IPS DF 6.9 (cell line): ENCODE measurements around the gene EHD2.

Experiments used
- DNase-seq: peaks from one replicate; pipeline ENCODE4 v3.0.0-alpha.2; 2013; ENCODE audit warnings: low read depth, low spot score
- H3K27ac ChIP-seq: one replicate; pipeline ENCODE4 v1.5.1; 2013; ENCODE audit warnings: low read length, control low read depth
- H3K27me3 ChIP-seq: 2 replicates; pipeline ENCODE4 v1.6.1; 2013; ENCODE audit warnings: mild to moderate bottlenecking, low read length; ENCODE audit not compliant: control insufficient read depth, insufficient read depth
- H3K36me3 ChIP-seq: 2 replicates; pipeline ENCODE4 v1.6.1; 2013; ENCODE audit warnings: low read length; ENCODE audit not compliant: control insufficient read depth, insufficient read depth
- H3K4me1 ChIP-seq: 2 replicates; pipeline ENCODE4 v1.6.1; 2013; ENCODE audit warnings: low read length; ENCODE audit not compliant: control insufficient read depth, insufficient read depth
- H3K4me3 ChIP-seq: 2 replicates; pipeline ENCODE4 v1.5.1; 2013; ENCODE audit warnings: mild to moderate bottlenecking, low read length
- H3K9me3 ChIP-seq: 2 replicates; pipeline ENCODE4 v1.6.1; 2013; ENCODE audit warnings: low read length, inconsistent platforms; ENCODE audit not compliant: control insufficient read depth, insufficient read depth
- WGBS: extraction: QIAGEN DNeasy Blood & Tissue Kit; methylation state at CpG from one replicate; pipeline ENCODE4 v1.1.7; 2013; ENCODE audit warnings: mixed read lengths, missing lambda C conversion rate; ENCODE audit not compliant: insufficient read length, insufficient coverage; 5-methylcytosine and 5-hydroxymethylcytosine counted together

The EHD2 gene

GRCh38 chr19:47691782-47692181, 21.4 kb upstream of the EHD2 start:
- Histone ChIP-seq H3K27me3 (no peaks in the 10 kb centered on the region), H3K4me3 (no peak overlapping the region), H3K9me3 (no peaks in the 10 kb centered on the region), H3K4me1 (no peaks in the 10 kb centered on the region; the same call in 1 of the 2 replicates), H3K36me3 (0 out of 2 replicates have a peak, but pooled peaks cover 3% of the 10 kb centered on the region), H3K27ac (no peak overlapping the region)
- no CpG with 5 or more reads among the region's 7 CpGs for WGBS
- DNase-seq, result no peak

- no peak overlapping the region for H3K27ac ChIP-seq
- H3K4me3 ChIP-seq, result no peak overlapping the region
- no peak for DNase-seq
- WGBS, result no CpG with 5 or more reads among the region's 17 CpGs
- no peaks in the 10 kb centered on the region; the same call in 1 of the 2 replicates for H3K4me1 ChIP-seq
- H3K27me3 ChIP-seq, result no peaks in the 10 kb centered on the region
- no peaks in the 10 kb centered on the region for H3K9me3 ChIP-seq
- H3K36me3 ChIP-seq, result peaks cover 6% of the 10 kb centered on the region; the same call in 1 of the 2 replicates
Measured at GRCh38 chr19:47693489-47693888, 19.7 kb upstream of the EHD2 start.

- DNase-seq, result no peak
- Histone ChIP-seq H3K36me3 (peaks cover 10% of the 10 kb centered on the region), H3K27me3 (no peaks in the 10 kb centered on the region), H3K9me3 (no peaks in the 10 kb centered on the region), H3K4me3 (no peak overlapping the region), H3K27ac (no peak overlapping the region), H3K4me1 (no peaks in the 10 kb centered on the region; the same call in 1 of the 2 replicates)
- WGBS, result no CpG with 5 or more reads among the region's 14 CpGs
Measured at GRCh38 chr19:47693903-47694302, 19.3 kb upstream of the EHD2 start.

- H3K36me3 ChIP-seq, result peaks cover 11% of the 10 kb centered on the region
- no CpG with 5 or more reads among the region's 28 CpGs for WGBS
- H3K27me3 ChIP-seq, result no peaks in the 10 kb centered on the region
- DNase-seq, result no peak
- no peak overlapping the region for H3K4me3 ChIP-seq
- H3K4me1 ChIP-seq, result no peaks in the 10 kb centered on the region; the same call in 1 of the 2 replicates
- no peak overlapping the region for H3K27ac ChIP-seq
- no peaks in the 10 kb centered on the region for H3K9me3 ChIP-seq
Measured at GRCh38 chr19:47694466-47695273, 18.6 kb upstream of the EHD2 start.

GRCh38 chr19:47695533-47696262, 17.5 kb upstream of the EHD2 start:
- no peak overlapping the region for H3K27ac ChIP-seq

GRCh38 chr19:47696635-47697034, 16.6 kb upstream of the EHD2 start:
- H3K27ac ChIP-seq, result no peak overlapping the region
- H3K4me3 ChIP-seq, result no peak overlapping the region
- H3K27me3 ChIP-seq, result no peaks in the 10 kb centered on the region
- H3K4me1 ChIP-seq, result no peaks in the 10 kb centered on the region; the same call in 1 of the 2 replicates
- H3K9me3 ChIP-seq, result no peaks in the 10 kb centered on the region
- WGBS, result no CpG with 5 or more reads among the region's 8 CpGs
- peaks cover 18% of the 10 kb centered on the region for H3K36me3 ChIP-seq
- no peak for DNase-seq

More at GRCh38 chr19:47695533-47696262, 17.5 kb upstream of the EHD2 start:
- H3K27me3 ChIP-seq, result no peaks in the 10 kb centered on the region
- no peak overlapping the region for H3K4me3 ChIP-seq
- H3K36me3 ChIP-seq, result peaks cover 11% of the 10 kb centered on the region
- no peaks in the 10 kb centered on the region; the same call in 1 of the 2 replicates for H3K4me1 ChIP-seq
- no peaks in the 10 kb centered on the region for H3K9me3 ChIP-seq
- DNase-seq, result no peak
- no CpG with 5 or more reads among the region's 26 CpGs for WGBS

- WGBS, result no CpG with 5 or more reads among the region's 21 CpGs
- Histone ChIP-seq H3K27me3 (no peaks in the 10 kb centered on the region), H3K4me1 (no peaks in the 10 kb centered on the region; the same call in 1 of the 2 replicates), H3K27ac (no peak overlapping the region), H3K4me3 (no peak overlapping the region), H3K36me3 (peaks cover 27% of the 10 kb centered on the region), H3K9me3 (no peaks in the 10 kb centered on the region)
- peak; percentile 85 for DNase-seq
Measured at GRCh38 chr19:47697863-47698609, 15.2 kb upstream of the EHD2 start.

GRCh38 chr19:47698631-47699359, 14.4 kb upstream of the EHD2 start:
- Histone ChIP-seq H3K9me3 (no peaks in the 10 kb centered on the region), H3K27me3 (no peaks in the 10 kb centered on the region), H3K27ac (no peak overlapping the region), H3K36me3 (peaks cover 27% of the 10 kb centered on the region), H3K4me3 (no peak overlapping the region), H3K4me1 (no peaks in the 10 kb centered on the region)
- no CpG with 5 or more reads among the region's 46 CpGs for WGBS
- no peak for DNase-seq

- Histone ChIP-seq H3K4me1 (no peaks in the 10 kb centered on the region), H3K27me3 (no peaks in the 10 kb centered on the region), H3K27ac (no peak overlapping the region), H3K9me3 (no peaks in the 10 kb centered on the region), H3K4me3 (no peak overlapping the region), H3K36me3 (peaks cover 27% of the 10 kb centered on the region)
- no CpG with 5 or more reads among the region's 9 CpGs for WGBS
- no peak for DNase-seq
Measured at GRCh38 chr19:47699360-47699917, 13.8 kb upstream of the EHD2 start.
